Measurements from ENCODE around the gene NAT9. TPM values are rescaled to one million over a fixed set of nuclear protein-coding genes. Genes with fewer than 3 reads are reported as not detected.

Gene NAT9
- total and polyA plus RNA-seq, 9 donors = 19.7 to 87.0 (median 56.5) TPM

DNA sequence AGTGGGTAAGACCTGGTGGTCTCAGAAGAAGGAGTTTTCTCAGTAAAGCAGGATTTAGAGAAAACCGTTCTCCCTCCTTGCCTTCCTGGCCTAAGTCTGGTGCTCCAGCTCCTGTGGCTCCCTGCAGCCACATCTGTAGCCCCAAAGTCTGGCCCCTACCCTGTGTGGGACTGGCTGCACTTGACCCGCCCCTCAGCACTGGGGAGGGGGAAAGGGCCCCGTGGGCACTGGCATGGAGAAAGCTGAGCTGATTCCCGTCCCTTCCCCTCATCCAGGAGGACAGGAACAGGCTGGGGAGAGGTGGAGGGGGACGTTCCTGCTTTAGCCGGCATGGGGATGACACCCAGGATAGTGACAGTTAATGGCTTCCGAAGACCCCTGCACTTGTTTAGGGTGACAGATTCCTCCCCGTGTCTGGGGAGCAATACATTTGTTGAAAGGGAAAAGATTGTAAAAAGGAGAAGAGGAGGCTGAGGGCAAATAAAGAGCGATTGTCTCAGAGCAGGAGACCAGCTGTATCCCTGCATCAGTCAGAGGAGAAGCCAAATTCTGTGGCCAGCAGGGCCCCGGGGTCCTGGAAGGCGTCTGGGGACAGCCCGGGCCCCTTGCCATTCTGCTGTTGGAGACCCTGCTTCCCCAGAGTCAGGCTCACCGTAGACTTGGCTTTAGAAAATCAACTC lies 45.6 kb upstream of the NAT9 start:
- Histone ChIP-seq H3K4me1 (ENCODE audit: insufficient read depth) (no peaks in the 10 kb centered on the region), H3K9me3 (no peaks in the 10 kb centered on the region), H3K36me3 (no peaks in the 10 kb centered on the region), H3K27ac (no peak overlapping the region), H3K27me3 (no peaks in the 10 kb centered on the region), H3K4me3 (no peak overlapping the region)
- TF ChIP-seq, protein P1, sequence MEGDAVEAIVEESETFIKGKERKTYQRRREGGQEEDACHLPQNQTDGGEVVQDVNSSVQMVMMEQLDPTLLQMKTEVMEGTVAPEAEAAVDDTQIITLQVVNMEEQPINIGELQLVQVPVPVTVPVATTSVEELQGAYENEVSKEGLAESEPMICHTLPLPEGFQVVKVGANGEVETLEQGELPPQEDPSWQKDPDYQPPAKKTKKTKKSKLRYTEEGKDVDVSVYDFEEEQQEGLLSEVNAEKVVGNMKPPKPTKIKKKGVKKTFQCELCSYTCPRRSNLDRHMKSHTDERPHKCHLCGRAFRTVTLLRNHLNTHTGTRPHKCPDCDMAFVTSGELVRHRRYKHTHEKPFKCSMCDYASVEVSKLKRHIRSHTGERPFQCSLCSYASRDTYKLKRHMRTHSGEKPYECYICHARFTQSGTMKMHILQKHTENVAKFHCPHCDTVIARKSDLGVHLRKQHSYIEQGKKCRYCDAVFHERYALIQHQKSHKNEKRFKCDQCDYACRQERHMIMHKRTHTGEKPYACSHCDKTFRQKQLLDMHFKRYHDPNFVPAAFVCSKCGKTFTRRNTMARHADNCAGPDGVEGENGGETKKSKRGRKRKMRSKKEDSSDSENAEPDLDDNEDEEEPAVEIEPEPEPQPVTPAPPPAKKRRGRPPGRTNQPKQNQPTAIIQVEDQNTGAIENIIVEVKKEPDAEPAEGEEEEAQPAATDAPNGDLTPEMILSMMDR (IDR thresholded peaks at IDR 0.05) = no peak
- TF ChIP-seq EP300 (IDR thresholded peaks at IDR 0.05) = no peak
- intact Hi-C loops (cut with DNase I) = no loop called here
- 68 to 77% (median 74%) methylated on average over 13 of the region's 13 CpGs for WGBS, 3 donors
- no peak for DNase-seq

DNA sequence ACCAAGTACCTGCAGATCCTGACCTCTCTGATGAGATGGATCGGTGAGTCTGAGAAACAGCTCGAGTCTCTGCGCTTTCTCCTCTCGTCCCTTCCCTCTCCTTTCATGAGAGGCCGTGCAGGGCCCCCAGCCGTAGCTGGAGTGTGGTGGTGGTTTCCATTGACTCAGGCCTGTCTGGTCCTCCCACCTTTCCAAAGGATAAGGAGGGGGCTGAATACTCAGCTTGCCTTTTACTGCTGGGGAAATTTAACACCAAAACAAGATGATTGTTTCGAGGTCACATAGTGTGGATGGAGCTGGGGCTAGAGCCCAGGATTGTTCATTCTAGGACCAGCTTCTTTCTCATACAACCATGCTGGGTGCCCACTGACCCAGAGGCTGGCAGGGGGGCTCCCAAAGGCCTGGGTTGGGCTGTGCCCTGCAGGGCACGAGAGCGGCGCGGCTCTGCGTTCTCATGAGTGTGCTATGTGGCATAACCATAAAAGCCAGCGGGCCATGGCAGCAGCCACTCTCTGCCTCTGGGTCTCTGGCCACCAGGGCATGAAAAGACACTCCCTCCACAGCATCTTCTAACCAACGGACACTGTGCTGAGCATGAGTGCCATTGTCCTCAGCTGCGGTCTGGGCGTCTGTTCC lies 43.8 kb upstream of the NAT9 start:
- Histone ChIP-seq H3K4me1 (ENCODE audit: insufficient read depth) (no peaks in the 10 kb centered on the region), H3K9me3 (no peaks in the 10 kb centered on the region), H3K36me3 (no peaks in the 10 kb centered on the region), H3K4me3 (no peak overlapping the region), H3K27me3 (no peaks in the 10 kb centered on the region), H3K27ac (no peak overlapping the region)
- 91 to 93% (median 92%) methylated on average over 16 of the region's 16 CpGs for WGBS, 3 donors
- DNase-seq = no peak
- intact Hi-C loops (cut with DNase I) = no loop called here
- TF ChIP-seq, protein P1 (IDR thresholded peaks at IDR 0.05) = no peak
- TF ChIP-seq POLR2A (IDR thresholded peaks at IDR 0.05) = no peak
- no peak for TF ChIP-seq EP300 (IDR thresholded peaks at IDR 0.05)

DNA sequence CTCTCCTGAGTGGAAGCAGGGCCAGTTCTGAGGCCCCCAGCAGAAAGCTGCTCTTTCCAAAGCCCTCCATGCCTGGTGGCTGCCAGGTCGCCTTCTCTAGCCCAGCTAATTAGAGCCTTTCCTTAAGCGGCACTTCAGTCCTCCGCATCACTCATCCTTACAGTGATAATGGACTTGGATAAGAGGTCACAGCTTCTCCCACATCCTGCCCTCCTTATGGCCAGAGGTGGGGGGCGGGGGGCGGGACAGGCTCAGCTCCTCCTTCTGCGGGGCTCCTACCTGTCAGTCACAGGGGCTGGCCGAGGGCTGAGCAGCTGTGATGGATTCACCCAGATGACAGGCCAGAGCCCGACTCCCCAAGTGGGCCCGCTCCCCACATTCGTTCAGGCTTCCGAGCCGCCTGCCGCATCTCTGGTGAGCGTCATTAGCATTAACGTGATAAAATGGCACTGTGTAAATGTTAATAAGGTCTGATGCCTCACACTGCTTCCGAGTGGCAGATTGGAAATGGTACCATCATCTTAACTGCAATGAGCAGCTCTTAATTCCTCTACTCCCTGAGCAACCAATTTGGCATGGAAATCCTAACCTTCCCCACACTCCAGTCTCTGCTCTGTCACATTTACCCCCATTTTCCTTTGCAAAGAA lies 42.3 kb upstream of the NAT9 start:
- intact Hi-C loops (cut with DNase I) = no loop called here
- Histone ChIP-seq H3K27ac (no peak overlapping the region), H3K36me3 (no peaks in the 10 kb centered on the region), H3K27me3 (no peaks in the 10 kb centered on the region), H3K9me3 (no peaks in the 10 kb centered on the region), H3K4me3 (no peak overlapping the region), H3K4me1 (ENCODE audit: insufficient read depth) (no peaks in the 10 kb centered on the region)
- TF ChIP-seq POLR2A (IDR thresholded peaks at IDR 0.05) (no peak), EP300 (IDR thresholded peaks at IDR 0.05) (no peak)
- TF ChIP-seq, protein P1 (IDR thresholded peaks at IDR 0.05) = no peak
- DNase-seq = no peak
- WGBS, 3 donors = 92 to 94% (median 92%) methylated on average over 16 of the region's 16 CpGs

DNA sequence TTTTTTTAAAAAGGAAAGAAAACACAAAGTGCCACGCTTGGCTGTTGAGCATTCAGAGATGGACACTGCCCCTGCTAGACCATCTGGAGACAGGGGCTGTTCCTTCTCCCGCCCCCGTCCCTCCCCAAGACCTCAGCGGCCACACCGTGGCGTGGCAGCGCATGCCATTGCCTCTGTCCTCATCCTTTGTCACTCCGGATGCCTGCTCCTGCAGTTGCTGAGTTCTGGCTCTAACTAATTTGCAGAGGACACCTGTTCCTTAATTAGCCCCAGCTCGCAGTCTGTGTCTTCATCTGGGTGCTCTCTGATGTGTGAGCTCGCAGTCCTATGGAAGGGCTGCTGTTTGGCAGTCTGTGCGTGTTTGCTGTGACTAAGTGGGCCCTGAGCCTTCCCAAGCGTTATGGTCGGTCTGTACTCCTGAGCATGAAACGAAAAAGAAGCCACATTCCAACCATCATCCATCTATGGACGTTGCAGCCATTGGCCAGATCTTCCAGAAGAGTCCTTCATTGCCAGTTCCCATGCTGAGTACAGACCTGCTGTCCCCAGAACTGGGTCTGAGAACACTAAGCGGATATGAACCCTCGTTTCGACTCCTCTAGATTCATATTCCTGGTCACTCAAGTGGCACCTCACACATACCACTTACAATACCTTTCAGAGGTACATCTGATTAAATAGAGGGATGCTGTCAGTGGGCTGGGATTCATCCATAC lies 40.9 kb upstream of the NAT9 start:
- Histone ChIP-seq H3K4me3 (no peak overlapping the region), H3K27me3 (no peaks in the 10 kb centered on the region), H3K27ac (no peak overlapping the region), H3K36me3 (no peaks in the 10 kb centered on the region), H3K4me1 (ENCODE audit: insufficient read depth) (peaks cover under 1% of the 10 kb centered on the region), H3K9me3 (no peaks in the 10 kb centered on the region)
- DNase-seq = no peak
- intact Hi-C loops (cut with DNase I) = no loop called here
- 88 to 90% (median 90%) methylated on average over 18 of the region's 18 CpGs for WGBS, 3 donors
- TF ChIP-seq, protein P1 (IDR thresholded peaks at IDR 0.05) = no peak
- TF ChIP-seq EP300 (IDR thresholded peaks at IDR 0.05) (no peak), POLR2A (IDR thresholded peaks at IDR 0.05) (no peak)
